GM19438 (cell line): ENCODE measurements around the gene ABHD17C.

Experiments
- ATAC-seq: cut with Tn5 transposase; IDR thresholded peaks from one replicate; pipeline ENCODE4 v1.9.1; 2021; ENCODE audit warnings: low read depth; ENCODE audit not compliant: unreplicated experiment

The ABHD17C gene

GRCh38 chr15:80685628-80686027, 9.5 kb upstream of the ABHD17C start:
- no peak for ATAC-seq

- ATAC-seq = no peak
These were observed 5.8 kb upstream of the ABHD17C start for GRCh38 chr15:80689294-80689693.

- no peak for ATAC-seq
These were observed 5.4 kb upstream of the ABHD17C start for GRCh38 chr15:80689716-80690115.

- no peak for ATAC-seq
These were observed 3.5 kb upstream of the ABHD17C start for GRCh38 chr15:80691575-80691974.

- peak; percentile 11 for ATAC-seq
These were observed 1.2 kb upstream of the ABHD17C start for GRCh38 chr15:80693682-80694610.

- ATAC-seq = peak; percentile 14
These were observed 455 bp upstream of the ABHD17C start for GRCh38 chr15:80694611-80695098.

GRCh38 chr15:80695911-80696661, 976 bp downstream of the ABHD17C start:
- peak; percentile 23 for ATAC-seq

- no peak for ATAC-seq
These were observed 2.1 kb downstream of the ABHD17C start for GRCh38 chr15:80697075-80697685.

- no peak for ATAC-seq
These were observed 3.6 kb downstream of the ABHD17C start for GRCh38 chr15:80698676-80699075.

- ATAC-seq = no peak
These were observed 4.9 kb downstream of the ABHD17C start for GRCh38 chr15:80699981-80700380.

- no peak for ATAC-seq
These were observed 6.7 kb downstream of the ABHD17C start for GRCh38 chr15:80701676-80702311.

GRCh38 chr15:80703081-80703480, 8.0 kb downstream of the ABHD17C start:
- no peak for ATAC-seq

GRCh38 chr15:80703965-80704364, 8.9 kb downstream of the ABHD17C start:
- ATAC-seq = no peak

GRCh38 chr15:80706161-80706560, 11.1 kb downstream of the ABHD17C start:
- no peak for ATAC-seq

GRCh38 chr15:80709542-80709941, 14.4 kb downstream of the ABHD17C start:
- no peak for ATAC-seq

- ATAC-seq = no peak
These were observed 15.8 kb downstream of the ABHD17C start for GRCh38 chr15:80710635-80711554.

GRCh38 chr15:80711886-80712285, 16.8 kb downstream of the ABHD17C start:
- ATAC-seq = no peak

- ATAC-seq = no peak
These were observed 17.8 kb downstream of the ABHD17C start for GRCh38 chr15:80712956-80713355.

GRCh38 chr15:80721476-80721875, 26.4 kb downstream of the ABHD17C start:
- ATAC-seq = no peak
